Stimulated activated CD4-positive, alpha-beta T cell treated with anti-CD3 and anti-CD28 coated beads, Interleukin-15, amount 100 ng/mL, for 24 hours (primary cell): ENCODE measurements around the gene SERINC3.
A peak's percentile ranks its signal among the peaks of the same experiment; 100 is the strongest.
"Not testable (repeated sequence)": the region's sequence is repeated elsewhere in the genome, so short reads cannot be mapped to it uniquely, and the experiment has no call there.

Experiments used
- DNase-seq: peaks from one replicate; pipeline ENCODE4 v3.0.0-alpha.2; 2020

SERINC3 gene

DNA sequence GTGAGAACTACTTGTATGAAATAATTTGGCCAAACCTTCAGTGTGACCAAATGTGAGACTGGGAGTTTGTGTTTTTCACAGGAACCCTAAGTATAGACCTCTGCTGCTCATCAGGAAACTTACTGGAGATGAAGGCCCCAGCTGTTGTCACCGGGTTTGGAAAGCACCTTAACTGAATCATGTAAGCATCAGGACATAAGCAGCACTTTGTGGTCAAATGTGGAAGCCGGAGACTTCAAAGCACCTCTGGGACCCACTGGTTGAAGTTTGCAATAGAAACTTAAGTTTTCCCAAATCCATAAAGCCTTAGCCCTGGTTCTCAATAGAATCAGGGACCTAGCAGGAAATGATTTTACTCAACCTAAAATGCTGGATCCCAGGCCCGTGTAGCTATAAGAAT lies 31.9 kb downstream of the SERINC3 start:
- DNase-seq = no peak

DNA sequence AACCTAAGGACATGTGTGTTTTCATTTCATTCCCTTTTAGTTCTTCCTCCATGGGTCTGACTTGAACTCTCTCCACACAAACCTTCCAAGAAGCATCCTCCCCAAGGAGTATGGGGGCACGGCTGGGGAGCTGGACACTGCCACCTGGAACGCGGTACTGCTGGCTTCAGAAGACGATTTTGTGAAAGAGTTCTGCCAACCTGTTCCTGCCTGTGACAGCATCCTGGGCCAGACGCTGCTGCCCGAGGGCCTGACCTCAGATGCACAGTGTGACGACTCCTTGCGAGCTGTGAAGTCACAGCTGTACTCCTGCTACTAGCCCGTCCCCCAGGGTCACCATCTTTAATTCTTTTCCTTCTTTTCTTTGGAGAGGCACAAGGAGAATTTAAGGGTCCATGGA lies 32.6 kb downstream of the SERINC3 start:
- no peak for DNase-seq

DNA sequence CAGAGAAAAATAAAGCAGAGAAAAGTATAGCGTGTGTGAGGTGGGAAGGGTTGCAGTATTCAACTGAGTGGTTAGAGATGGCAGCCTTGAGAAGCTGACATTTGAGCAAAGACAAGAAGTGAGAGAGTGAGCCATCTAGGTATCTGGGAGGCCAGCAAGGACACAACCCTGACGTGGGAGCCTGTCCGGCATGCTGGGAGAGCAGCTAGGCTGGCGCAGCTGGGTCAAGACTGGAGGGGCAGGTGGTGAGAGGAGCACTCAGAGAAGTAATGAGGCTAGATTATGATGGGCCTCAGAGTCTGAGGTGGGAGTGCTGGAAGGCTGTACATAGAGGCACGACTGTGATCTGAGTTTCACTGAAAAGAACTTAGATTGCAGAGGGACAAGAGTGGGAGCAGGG lies 33.3 kb downstream of the SERINC3 start:
- DNase-seq = no peak

DNA sequence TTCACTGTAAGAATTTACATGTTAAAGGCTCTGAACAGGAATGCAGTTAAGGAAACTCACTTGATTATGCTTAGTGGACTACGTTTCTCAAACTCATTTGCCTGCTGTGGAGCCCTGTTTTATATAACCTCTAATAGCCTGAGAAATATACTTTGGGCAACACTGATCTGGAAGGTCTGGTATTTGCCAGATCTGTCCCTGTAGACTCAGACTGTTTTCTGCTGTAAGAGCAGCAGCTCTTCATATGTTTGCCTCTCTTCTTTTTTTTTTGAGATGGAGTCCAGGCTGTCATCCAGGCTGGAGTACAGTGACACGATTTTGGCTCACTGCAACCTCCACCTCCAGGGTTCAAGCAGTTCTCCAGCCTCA lies 36.1 kb downstream of the SERINC3 start:
- DNase-seq = no peak

DNA sequence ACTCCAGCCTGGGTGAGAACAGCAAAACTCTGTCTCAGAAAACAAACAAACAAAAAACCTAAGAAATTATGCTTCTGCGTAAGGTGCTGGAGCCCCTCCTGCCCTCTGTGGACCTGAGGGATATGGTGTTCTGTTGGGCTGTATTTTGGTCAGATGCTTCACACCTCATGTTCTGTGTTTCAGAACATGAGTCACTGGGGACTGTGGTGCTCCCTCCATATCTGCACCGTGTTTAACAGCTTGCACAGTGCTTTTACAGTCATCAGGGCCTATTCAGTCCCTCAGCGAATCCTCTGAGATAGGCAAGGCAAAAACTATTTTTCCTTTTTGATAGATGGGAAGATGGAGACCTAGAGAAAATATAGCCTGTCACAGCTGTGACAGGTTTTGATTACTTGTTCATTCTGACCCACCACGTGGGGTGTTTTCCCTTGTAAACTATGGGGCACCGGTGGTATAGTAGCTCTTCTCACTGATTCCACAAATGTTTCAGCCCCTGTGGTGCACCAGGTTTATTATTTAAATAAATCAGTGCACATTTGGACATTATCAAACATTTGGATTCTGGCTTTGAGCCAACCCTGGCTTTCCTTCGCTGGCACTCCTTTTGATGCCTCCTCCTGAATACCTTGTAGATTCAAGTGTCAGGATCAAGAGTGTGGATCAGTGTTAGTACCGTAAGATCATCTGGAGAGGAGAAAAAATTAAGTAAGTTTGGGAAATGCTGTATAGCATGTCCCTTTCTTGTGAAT lies 36.6 kb downstream of the SERINC3 start:
- no peak for DNase-seq

DNA sequence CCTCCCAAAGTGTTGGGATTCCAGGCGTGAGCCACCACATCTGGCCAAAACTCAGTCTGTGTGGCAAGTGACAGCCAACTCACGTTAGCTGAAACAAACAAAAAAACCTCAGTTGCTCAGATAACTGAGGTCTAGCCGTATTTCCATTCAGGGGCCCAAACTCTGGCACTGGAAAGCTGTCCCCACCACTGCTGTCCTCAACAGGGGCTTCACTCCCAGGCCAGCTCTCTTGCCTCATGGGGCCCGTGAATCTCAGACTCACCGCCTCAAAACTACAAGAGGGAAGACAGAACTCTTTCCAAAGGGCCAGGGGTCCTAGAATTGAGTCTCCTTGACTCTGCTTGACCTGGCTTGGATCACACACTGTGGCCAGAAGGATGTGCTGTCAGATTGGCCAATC lies 38.8 kb downstream of the SERINC3 start:
- no peak for DNase-seq

DNA sequence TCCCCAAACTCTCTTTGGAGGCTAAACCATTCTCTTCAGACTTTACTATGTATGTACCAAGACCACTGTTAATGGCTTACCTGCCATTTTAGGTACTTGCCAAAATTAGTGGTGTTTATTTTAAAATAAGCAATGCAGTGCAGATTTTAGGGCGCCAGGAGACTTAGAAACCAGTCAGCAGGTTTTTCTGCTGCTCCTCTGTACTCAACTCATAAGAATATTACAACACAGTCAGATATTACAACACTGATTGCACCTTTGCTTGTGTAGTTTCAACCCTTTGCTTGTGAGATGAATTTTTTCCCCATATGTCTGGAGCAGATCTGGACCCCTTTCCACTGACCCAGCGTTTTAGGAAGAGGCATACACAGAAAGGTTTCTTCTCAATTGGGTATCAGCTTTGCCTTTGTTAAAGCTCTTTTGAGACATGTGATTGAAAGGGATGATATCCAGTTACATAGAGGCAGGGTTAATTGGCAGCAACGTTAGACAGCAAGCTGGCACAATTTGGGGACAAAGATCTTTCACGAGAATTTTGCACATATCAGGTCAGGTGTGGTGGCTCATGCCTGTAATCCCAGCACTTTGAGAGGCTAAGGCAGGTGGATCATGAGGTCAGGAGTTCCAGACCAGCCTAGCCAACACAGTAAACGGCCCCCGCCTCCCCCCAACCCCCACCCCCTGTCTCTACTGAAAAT lies 40.0 kb downstream of the SERINC3 start:
- no peak for DNase-seq

DNA sequence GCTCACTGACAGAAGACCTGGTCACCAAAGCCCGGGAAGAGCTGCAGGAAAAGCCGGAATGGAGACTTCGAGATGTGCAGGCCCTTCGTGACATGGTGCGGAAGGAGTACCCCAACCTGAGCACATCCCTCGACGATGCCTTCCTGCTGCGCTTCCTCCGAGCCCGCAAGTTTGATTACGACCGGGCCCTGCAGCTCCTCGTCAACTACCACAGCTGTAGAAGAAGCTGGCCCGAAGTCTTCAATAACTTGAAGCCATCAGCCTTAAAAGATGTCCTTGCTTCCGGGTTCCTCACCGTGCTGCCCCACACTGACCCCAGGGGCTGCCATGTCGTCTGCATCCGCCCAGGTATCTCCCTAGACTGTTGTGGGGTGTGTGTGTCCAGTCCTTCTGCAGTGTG lies 41.8 kb downstream of the SERINC3 start:
- no peak for DNase-seq

DNA sequence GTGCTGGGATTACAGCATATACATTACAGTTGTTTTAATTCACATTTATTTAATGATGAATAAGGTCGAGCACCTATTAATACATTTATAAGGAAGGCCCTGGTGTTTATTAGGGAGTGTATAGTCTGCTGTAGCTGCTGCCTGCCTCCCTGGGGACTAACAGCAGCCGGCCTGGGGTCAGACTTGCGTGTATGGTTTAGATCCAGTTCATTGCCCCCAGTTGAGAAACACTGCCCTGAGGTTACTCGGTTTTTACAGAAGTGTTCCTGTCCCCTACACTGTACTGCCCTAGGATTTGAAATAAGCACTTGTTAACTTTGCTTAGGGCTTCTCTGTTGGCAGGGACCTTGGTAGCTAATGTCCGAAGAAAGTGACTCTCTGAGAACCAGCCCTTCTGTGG lies 42.2 kb downstream of the SERINC3 start:
- no peak for DNase-seq

DNA sequence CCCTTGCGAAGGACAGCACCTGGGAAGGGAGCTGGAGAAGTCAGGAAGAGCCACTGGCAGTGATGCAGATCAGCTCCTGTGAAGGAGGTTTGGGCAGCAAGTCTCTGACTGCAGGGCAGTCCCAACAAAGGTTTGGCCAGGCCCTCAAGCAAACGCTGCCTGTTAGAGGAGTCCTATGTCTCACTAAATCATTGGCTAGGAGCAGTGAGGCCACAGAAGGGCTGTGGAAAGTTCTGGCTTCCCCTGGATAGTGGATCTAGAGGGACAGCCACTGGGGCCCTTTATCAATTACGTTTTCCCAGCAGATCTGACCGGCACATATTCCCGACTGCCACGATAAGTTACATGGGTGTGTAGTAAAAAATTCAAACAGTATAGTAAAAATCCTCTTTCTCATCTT lies 43.7 kb downstream of the SERINC3 start:
- no peak for DNase-seq

DNA sequence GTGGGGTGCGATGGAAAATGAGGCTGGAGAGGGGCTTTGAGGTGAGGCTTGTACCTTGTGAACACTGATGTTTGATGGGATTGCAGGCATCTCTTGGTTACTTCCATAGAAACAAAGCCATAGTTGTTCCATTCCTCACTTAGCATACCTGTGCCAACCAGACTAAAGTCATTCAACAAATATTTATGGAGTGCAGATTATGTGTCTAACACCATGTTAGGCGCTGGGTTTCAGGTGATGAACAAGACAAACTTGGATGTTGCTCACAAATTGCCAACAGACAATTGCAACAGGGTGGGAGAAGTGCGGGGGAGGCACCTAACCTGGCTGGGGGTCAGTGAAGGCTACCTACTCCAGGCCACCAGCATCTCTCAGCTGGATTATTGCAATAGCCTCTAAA lies 44.7 kb downstream of the SERINC3 start:
- DNase-seq = no peak

DNA sequence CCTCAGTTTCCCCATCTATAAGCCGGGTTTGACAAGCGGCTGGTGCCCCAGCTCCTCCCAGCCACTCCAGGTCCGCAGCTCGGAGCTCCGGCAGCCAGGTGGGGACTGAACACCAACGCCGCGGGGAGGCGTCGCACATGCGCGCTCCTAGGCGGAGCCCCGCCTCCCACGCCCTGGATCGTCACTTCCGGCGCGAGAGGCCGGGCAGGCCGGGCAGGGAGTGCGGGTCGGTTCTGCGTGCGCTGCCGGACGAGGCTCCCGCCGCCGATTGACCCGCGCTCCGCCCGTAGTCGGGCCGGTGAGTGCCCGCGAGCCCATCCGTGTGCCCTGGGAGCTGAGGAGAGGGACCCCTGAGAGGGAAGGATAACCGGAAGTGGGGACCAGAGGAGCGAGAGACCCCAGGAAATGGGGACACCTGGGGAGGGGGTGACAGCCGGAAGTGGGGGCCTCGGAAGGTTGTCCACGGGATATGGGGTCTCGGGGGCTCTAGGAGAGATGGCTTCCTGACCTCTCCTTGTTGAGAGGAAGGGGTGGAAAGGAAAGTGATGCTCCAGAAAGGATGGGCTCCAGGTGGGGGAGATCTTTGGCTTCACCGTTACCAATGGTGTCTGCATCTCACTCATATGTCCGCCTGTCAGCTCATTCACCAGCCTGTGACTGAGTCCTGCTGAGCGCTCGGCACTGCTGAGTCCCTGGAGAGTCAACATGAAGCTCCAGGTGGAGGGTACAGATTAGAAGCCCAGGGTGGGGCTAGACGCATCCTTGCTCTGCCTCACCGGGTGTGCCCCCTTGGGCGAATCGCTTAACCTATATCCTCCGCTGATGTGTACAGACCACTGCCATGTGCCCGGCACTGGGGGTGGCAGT lies 45.9 kb downstream of the SERINC3 start, which contains the start of gene TTPAL:
Gene TTPAL (plus strand): TSS at position 181 of the 867 bp plus-strand sequence. CDS start 4,126 bp downstream, outside the sequence.
- DNase-seq = peak; percentile 94

DNA sequence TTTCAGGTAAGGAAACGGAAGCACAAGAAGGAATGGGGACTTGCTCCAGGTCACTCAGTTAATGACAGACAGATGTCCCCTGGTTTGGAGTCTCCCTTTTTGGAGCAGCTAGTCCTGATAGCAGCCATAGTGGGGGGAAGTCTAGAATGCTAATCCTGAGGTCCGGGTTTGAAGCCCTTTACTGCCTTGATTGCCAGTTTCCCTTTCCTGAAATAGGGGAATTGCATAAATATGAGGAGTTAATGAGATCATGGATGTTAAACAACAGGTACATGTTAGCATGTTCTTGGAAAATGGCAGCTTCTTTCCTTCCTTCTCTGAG lies 46.5 kb downstream of the SERINC3 start:
- DNase-seq = no peak

DNA sequence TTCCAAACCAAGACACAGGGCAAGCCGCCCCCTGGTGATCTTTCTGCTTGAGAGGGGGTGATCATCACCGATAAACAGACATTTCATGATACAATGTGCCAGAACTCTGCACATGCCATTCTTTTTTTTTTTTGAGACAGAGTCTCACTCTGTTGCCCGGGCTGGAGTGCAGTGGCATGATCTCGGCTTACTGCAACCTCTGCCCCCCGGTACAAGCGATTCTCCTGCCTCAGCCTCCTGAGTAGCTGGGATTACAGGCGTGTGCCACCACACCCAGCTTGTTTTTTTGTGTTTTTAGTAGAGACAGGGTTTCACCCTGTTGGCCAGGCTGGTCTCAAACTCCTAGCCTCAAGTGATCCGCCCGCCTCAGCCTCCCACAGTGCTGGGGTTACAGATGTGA lies 49.6 kb downstream of the SERINC3 start:
- not testable (repeated sequence) for DNase-seq

DNA sequence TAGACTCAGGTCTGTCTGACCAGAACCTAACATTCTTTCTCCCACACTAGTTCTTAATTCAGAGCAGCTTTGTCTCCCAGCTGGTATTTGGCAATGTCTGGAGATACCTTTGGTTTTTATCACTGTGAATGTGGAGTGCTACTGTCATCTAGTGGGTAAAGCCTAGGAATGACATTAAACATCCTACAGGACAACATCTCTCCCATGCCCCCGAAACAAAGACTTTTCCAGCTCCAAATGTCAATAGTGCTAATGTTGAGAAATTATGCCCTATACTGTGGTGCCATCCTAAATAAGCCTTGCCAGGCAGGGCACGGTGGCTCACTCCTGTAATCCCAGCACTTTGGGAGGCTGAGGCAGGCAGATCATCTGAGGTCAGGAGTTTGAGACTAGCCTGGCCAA lies 50.4 kb downstream of the SERINC3 start:
- no peak for DNase-seq

DNA sequence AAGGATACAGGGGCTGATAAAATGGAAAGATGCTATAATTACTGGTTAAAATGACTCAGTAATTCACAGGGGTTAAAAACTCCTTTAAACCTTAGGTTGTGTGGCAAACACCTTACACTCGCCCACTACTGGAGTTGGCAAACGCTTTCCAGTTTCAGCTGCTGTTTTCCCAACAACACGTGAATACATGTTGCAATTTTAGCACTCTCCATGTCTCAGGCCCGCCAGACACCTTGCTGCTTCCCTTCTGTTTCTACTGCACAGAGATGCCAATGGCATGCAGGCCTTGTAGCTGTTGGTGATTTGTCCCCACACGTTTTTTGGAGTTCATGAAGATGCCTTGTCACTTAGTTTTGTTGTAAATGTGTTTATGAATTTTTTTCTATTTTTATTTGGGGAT lies 51.5 kb downstream of the SERINC3 start:
- no peak for DNase-seq

DNA sequence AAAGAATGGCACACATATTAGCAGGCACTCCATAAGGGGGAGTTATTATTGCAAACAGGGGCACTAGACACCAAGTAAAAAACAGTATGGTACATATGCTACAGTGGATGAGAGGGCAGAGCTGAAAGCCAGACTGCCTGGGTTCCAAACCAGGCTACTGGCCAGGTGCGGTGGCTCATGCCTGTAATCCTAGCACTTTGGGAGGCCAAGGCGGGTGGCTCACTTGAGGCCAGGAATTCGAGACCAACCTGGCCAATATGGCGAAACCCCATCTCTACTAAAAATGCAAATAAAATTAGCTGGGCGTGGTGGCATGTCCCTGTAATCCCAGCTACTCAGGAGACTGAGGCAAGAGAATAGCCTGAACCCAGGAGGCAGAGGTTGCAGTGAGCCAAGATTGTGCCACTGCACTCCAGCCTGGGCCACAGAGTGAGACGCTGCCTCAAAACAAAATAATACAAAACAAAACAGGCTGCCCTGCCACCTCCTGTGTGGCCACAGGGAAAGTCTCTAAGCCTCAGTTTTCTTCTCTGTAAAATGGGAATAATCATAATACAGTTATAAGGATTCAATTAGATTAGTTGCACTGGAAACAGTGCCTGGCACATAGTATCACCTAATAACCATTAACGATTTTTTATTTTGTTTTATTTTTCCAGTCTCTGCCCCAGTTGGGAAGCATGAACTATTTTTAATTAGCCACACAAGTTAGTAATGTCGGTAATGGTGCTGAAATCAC lies 53.7 kb downstream of the SERINC3 start:
- DNase-seq = no peak

DNA sequence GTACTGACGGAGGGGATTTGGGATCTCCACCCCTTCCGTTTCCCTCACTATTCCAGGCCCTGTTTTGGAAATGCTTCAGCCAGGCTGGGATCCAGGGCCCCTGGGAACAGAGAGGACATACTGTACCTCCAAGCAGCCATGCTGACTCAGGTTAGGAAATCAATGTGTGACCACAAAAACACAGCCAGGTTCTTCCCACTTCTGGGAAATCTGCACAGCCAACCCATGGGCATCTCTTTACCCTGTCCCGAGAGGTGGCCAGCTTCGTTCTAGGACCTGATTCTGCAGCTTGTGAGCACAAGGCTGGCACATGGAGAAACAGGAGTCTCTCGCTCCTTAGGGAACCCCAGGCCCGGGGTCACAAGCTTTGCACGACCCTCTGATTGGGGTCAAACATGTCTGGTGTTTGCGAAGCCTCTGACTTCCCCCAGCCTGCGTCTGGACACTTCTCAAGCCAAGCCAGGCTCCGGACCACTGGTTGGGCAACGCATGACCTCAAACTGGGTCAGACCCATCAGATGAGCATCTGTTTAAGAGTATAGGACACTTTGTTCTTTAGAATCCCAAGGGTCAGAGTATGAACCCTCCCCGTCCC lies 54.5 kb downstream of the SERINC3 start:
- DNase-seq = no peak

DNA sequence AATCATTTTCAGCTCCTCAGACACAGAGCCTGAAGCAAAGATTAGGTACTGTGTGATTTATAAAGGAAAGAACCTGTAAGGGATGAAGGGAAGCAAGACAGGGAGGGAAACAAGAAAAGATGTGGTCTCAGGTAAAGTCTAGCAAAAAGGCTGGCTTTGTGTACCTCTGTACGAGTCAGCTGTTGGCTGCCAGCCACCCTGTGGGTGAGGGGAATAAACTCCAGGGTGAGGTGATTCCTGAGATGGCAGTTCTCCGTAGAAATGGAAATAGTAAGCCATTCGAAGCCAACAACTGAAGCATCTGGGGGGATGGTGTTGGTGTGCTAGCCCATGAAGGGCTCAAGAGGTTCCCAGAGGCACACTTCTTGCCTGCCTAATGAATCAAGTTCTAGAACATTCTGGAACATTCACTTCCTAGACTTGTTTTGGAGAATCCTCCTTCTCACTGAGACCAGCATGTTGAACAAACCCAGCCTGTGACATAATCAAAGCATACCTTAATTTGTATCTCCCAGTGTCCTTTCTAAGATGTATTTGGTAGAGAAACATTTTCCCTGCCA lies 56.8 kb downstream of the SERINC3 start:
- DNase-seq = no peak

DNA sequence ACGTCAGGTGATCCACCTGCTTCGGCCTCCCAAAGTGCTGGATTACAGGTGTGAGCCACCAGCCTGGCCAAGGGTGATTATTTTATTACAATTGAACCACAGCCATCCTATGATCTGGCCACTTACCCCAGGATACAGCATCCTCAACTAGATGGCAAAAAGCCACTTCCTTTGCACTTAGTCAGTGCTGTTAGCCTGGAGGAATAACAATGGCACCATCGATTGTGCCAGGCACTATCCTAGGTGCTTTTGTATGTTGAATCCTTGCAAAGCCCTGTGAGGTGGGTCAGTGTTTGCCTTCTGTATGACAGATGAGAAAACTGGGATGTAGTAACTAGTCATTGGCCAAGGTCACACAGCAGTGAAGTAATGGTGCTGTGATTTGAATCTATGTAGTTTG lies 57.4 kb downstream of the SERINC3 start:
- no peak for DNase-seq

DNA sequence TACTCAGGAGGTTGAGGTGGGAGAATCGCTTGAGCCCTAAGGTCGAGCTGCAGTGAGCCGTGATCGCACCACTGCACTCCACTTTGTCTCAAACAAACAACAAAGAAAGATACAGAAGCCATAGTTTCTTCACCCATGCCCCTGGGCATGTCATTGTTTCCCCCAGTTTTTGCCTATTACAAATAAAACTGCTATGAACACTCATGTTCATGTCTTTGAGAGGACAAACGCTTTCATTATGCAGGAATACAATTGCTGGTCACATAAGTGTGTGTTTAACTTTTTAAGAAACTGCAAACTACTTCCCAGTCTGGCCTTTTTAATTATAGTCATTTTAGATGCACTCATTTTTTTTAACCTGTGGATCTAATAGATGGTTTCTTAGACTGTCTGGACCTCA lies 58.4 kb downstream of the SERINC3 start:
- no peak for DNase-seq

DNA sequence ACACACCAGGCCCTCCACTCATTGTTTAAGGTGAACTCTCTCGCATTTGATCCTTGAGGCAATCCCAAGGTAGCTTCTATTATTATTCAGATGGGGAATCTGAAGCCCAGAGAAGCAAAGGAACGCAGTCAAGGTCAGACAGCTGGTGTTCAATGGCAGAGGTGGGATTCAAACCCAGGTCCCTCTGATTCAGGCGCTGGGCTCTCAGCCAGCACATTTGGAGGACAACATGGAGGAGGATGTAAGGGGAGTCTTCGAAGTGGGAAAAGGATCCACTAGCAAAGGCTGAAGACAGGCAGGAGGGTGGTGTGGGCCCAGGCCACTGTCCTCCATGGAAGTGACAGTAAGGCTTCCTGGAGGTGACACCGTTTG lies 60.1 kb downstream of the SERINC3 start:
- DNase-seq = no peak
